Mesothelial cell of epicardium (in vitro differentiated cells): ENCODE data around the gene MAZ. TPM values are rescaled to one million over a fixed set of nuclear protein-coding genes. Genes with fewer than 3 reads are reported as not detected.

Experiments used
- DNase-seq, 2 experiments: peaks; one replicate each; pipeline ENCODE4 v3.0.0; 2021; ENCODE audit warnings: low spot score in 2 of 2; ENCODE audit not compliant: unreplicated experiment in 2 of 2
- H3K27ac Mint-ChIP-seq: 2 replicates; pipeline ENCODE4 v1.8.0; 2021; ENCODE audit warnings: mixed read lengths
- H3K27me3 Mint-ChIP-seq: 2 replicates; pipeline ENCODE4 v1.8.0; 2021; ENCODE audit warnings: low read depth, mixed read lengths
- H3K36me3 Mint-ChIP-seq: 2 replicates; pipeline ENCODE4 v1.8.0; 2021; ENCODE audit warnings: mixed read lengths
- H3K4me1 Mint-ChIP-seq: 2 replicates; pipeline ENCODE4 v1.8.0; 2021; ENCODE audit warnings: mixed read lengths
- H3K4me3 Mint-ChIP-seq: 2 replicates; pipeline ENCODE4 v1.8.0; 2021; ENCODE audit warnings: mild to moderate bottlenecking, moderate library complexity, mixed read lengths
- H3K9me3 Mint-ChIP-seq: 2 replicates; pipeline ENCODE4 v1.8.0; 2021; ENCODE audit warnings: mixed read lengths
- CTCF ChIP-seq: fragments of 200-600 bp; sonication (generic); IDR thresholded peaks from one replicate; pipeline ENCODE4 v1.5.0; 2021; ENCODE audit warnings: antibody characterized with exemption; ENCODE audit not compliant: unreplicated experiment
- total RNA-seq: library from RNA; stranded (reverse); gene quantifications from 3 replicates; pipeline ENCODE4 v1.2.1, GENCODE V29; 2021

Gene MAZ
- total RNA-seq, 1 donor from 2014 or later = 349 TPM

- H3K27ac Mint-ChIP-seq = peak overlapping the region; percentile 86
- no peak for TF ChIP-seq CTCF
- DNase-seq = no peak
- H3K27me3 Mint-ChIP-seq = no peaks in the 10 kb centered on the region
- H3K4me3 Mint-ChIP-seq = peak overlapping the region; percentile 62
- H3K9me3 Mint-ChIP-seq = no peaks in the 10 kb centered on the region
- peaks cover 51% of the 10 kb centered on the region for H3K4me1 Mint-ChIP-seq
- H3K36me3 Mint-ChIP-seq = peaks cover 6% of the 10 kb centered on the region
Observed at GRCh38 chr16:29819506-29819905, 13.2 kb downstream of the MAZ start.

- Mint-ChIP-seq H3K27me3 (no peaks in the 10 kb centered on the region), H3K4me1 (peaks cover 43% of the 10 kb centered on the region), H3K9me3 (no peaks in the 10 kb centered on the region), H3K27ac (peak within 1 kb of the TSS; percentile 86), H3K36me3 (peaks cover 6% of the 10 kb centered on the region), H3K4me3 (peak within 1 kb of the TSS; percentile 62)
- TF ChIP-seq CTCF = no peak
- no peak for DNase-seq
Observed at GRCh38 chr16:29820271-29820701, 14.0 kb downstream of the MAZ start, which contains the start of gene MVP. MVP (plus strand) TSS chr16:29820462; CDS start chr16:29830550, 10,088 bp downstream.

GRCh38 chr16:29820730-29821642, 14.7 kb downstream of the MAZ start:
- Mint-ChIP-seq H3K27ac (peak overlapping the region; percentile 86), H3K4me3 (peak overlapping the region; percentile 62), H3K9me3 (no peaks in the 10 kb centered on the region), H3K27me3 (no peaks in the 10 kb centered on the region), H3K4me1 (peaks cover 38% of the 10 kb centered on the region), H3K36me3 (peaks cover 6% of the 10 kb centered on the region)
- TF ChIP-seq CTCF = no peak
- DNase-seq = no peak

- H3K9me3 Mint-ChIP-seq = no peaks in the 10 kb centered on the region
- H3K27me3 Mint-ChIP-seq = no peaks in the 10 kb centered on the region
- H3K4me3 Mint-ChIP-seq = no peak overlapping the region
- H3K4me1 Mint-ChIP-seq = peaks cover 37% of the 10 kb centered on the region
- no peak for DNase-seq
- peaks cover 6% of the 10 kb centered on the region for H3K36me3 Mint-ChIP-seq
- no peak for TF ChIP-seq CTCF
- H3K27ac Mint-ChIP-seq = peak overlapping the region; percentile 73
Observed at GRCh38 chr16:29821643-29822115, 15.3 kb downstream of the MAZ start.

- Mint-ChIP-seq H3K27me3 (no peaks in the 10 kb centered on the region), H3K4me3 (no peak overlapping the region), H3K27ac (no peak overlapping the region), H3K4me1 (peaks cover 21% of the 10 kb centered on the region), H3K36me3 (no peaks in the 10 kb centered on the region), H3K9me3 (no peaks in the 10 kb centered on the region)
- TF ChIP-seq CTCF = no peak
- DNase-seq = no peak
Observed at GRCh38 chr16:29824589-29825144, 18.3 kb downstream of the MAZ start.
